SK-N-SH (cell line): Measurements from ENCODE around the gene TMCO4.

Experiments
- CTCF ChIP-seq: fragments of 200-600 bp; sonication (generic); IDR thresholded peaks from 2 replicates; pipeline ENCODE4 v1.6.1; 2017; ENCODE audit warnings: antibody characterized with exemption, mild to moderate bottlenecking, moderate library complexity
- EP300 ChIP-seq, 2 experiments: IDR thresholded peaks; 2 replicates each; pipeline versions ENCODE4 v1.4.0 to v1.6.1; 2012; ENCODE audit warnings: borderline replicate concordance in 1 of 2, low read depth in 1 of 2, low read length in 1 of 2
- EZH2phosphoT487 ChIP-seq: fragments of 200-600 bp; sonication (generic); IDR thresholded peaks from 2 replicates; pipeline ENCODE4 v1.6.1; 2017; ENCODE audit warnings: low read depth, mixed run types, mild to moderate bottlenecking, antibody characterized with exemption, moderate library complexity, borderline replicate concordance
- FOSL2 ChIP-seq: IDR thresholded peaks from 2 replicates; pipeline ENCODE4 v1.4.0; 2012; ENCODE audit warnings: low read depth, mild to moderate bottlenecking, moderate library complexity, borderline replicate concordance
- RFX5 ChIP-seq: IDR thresholded peaks from 2 replicates; pipeline ENCODE4 v1.6.1; 2012; ENCODE audit warnings: mild to moderate bottlenecking, improper control_type of control experiment, low read length
- YY1 ChIP-seq: IDR thresholded peaks from 2 replicates; pipeline ENCODE4 v1.4.0; 2012; ENCODE audit warnings: low read depth, mild to moderate bottlenecking

DNA sequence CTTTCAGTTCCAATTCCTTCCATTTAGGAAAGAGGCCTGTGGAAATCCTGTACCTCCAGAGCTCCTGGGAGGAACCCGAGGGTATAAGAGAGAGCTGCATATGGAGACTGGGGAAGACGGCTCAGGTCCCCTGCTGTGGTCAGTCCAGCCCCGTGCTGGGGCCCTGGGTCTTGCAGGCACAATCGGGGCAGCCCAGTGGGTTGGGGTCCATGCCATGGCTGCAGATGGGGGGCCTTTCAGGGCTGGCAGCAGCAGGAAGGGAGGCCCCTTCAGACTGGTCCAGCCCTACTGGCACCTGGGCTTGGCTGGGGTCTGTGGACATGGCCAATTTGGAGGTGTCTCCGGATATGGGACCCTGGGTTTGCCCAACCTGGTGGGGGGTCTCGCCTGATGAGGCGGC is 116.8 kb downstream of the TMCO4 start:
- TF ChIP-seq YY1 (no peak), CTCF (no peak), RFX5 (no peak), EZH2phosphoT487 (no peak), EP300 (IDR thresholded peaks at IDR 0.05; ENCODE audit: borderline replicate concordance in 1 of 2, low read depth in 1 of 2, low read length in 1 of 2) (no peak), FOSL2 (no peak)
